Keratinocyte (primary cell): Measurements from ENCODE around the gene ERC1. TPM values are rescaled to one million over a fixed set of nuclear protein-coding genes. Genes with fewer than 3 reads are reported as not detected.

Experiments used
- DNase-seq: peaks from one replicate; pipeline ENCODE4 v3.0.0-alpha.2; 2011; ENCODE audit warnings: low read depth, missing footprints, low spot score
- FAIRE-seq: peaks from 2 replicates; lab custom pipeline; 2011; peaks lifted over from hg19 to GRCh38; lab: Jason Lieb, UNC
- H2AFZ ChIP-seq: 2 replicates; pipeline ENCODE4 v1.6.0; 2012; ENCODE audit warnings: low read length, control low read depth, inconsistent platforms; ENCODE audit not compliant: control insufficient read depth
- H3K27ac ChIP-seq: 2 replicates; pipeline ENCODE4 v1.5.1; 2011; ENCODE audit warnings: low read length; ENCODE audit not compliant: control insufficient read depth, insufficient read depth
- H3K27me3 ChIP-seq: 3 replicates; pipeline ENCODE4 v1.6.0; 2011; ENCODE audit warnings: low read length; ENCODE audit not compliant: control insufficient read depth, insufficient read depth; ENCODE audit errors: extremely low read depth
- H3K36me3 ChIP-seq, 2 experiments: 2 replicates in 1 of 2; 3 replicates in 1 of 2; pipeline ENCODE4 v1.5.1; 2011; ENCODE audit warnings: low read length in 2 of 2, mild to moderate bottlenecking in 1 of 2; ENCODE audit not compliant: control insufficient read depth in 2 of 2, insufficient read depth in 2 of 2; ENCODE audit errors: extremely low read depth in 1 of 2
- H3K4me1 ChIP-seq: 3 replicates; pipeline ENCODE4 v1.5.1; 2011; ENCODE audit warnings: low read length; ENCODE audit not compliant: control insufficient read depth, insufficient read depth; ENCODE audit errors: extremely low read depth
- H3K4me2 ChIP-seq: 3 replicates; pipeline ENCODE4 v1.6.0; 2011; ENCODE audit warnings: low read depth, low read length; ENCODE audit not compliant: control insufficient read depth, insufficient read depth; ENCODE audit errors: extremely low read depth
- H3K4me3 ChIP-seq, 3 experiments: fragments of 200-600 bp in 1 of 3; sonication (generic) in 1 of 3; 2 replicates in 2 of 3; 3 replicates in 1 of 3; pipeline ENCODE4 v1.5.1; 2011 to 2016; ENCODE audit warnings: low read length in 3 of 3, mild to moderate bottlenecking in 3 of 3, control low read depth in 2 of 3, inconsistent platforms in 1 of 3, low read depth in 1 of 3, mixed read lengths in 1 of 3, mixed run types in 1 of 3, moderate library complexity in 1 of 3; ENCODE audit not compliant: control insufficient read depth in 2 of 3, insufficient read depth in 2 of 3; ENCODE audit errors: extremely low read depth in 1 of 3
- H3K79me2 ChIP-seq: 2 replicates; pipeline ENCODE4 v1.6.0; 2012; ENCODE audit warnings: low read length; ENCODE audit not compliant: control insufficient read depth, insufficient read depth
- H3K9ac ChIP-seq: 3 replicates; pipeline ENCODE4 v1.6.0; 2011; ENCODE audit warnings: low read length; ENCODE audit not compliant: control insufficient read depth, insufficient read depth; ENCODE audit errors: extremely low read depth
- H3K9me1 ChIP-seq: 3 replicates; pipeline ENCODE4 v1.6.0; 2011; ENCODE audit warnings: low read length; ENCODE audit not compliant: control insufficient read depth, insufficient read depth; ENCODE audit errors: extremely low read depth
- H3K9me3 ChIP-seq: 2 replicates; pipeline ENCODE4 v1.5.1; 2012; ENCODE audit warnings: low read depth, low read length; ENCODE audit not compliant: control insufficient read depth
- H4K20me1 ChIP-seq: 3 replicates; pipeline ENCODE4 v1.6.0; 2011; ENCODE audit warnings: low read length; ENCODE audit not compliant: control insufficient read depth, insufficient read depth; ENCODE audit errors: extremely low read depth
- CTCF ChIP-seq, 3 experiments: IDR thresholded peaks in 1 of 3; conservative IDR thresholded peaks in 1 of 3; optimal IDR thresholded peaks in 1 of 3; 2 replicates in 2 of 3; 3 replicates in 1 of 3; pipeline versions ENCODE3 to v1.5.1; 2011; ENCODE audit warnings: low read length in 3 of 3, mild to moderate bottlenecking in 3 of 3, moderate library complexity in 2 of 3, control low read depth in 1 of 3, inconsistent platforms in 1 of 3; ENCODE audit not compliant: insufficient read depth in 2 of 3; ENCODE audit errors: extremely low read depth in 1 of 3
- EZH2 ChIP-seq: IDR thresholded peaks from one replicate; pipeline ENCODE4 v1.6.1; 2012; ENCODE audit warnings: inconsistent platforms, mild to moderate bottlenecking, low read length, moderate library complexity
- dilution Hi-C: fragments of 300-500 bp; cut with MboI; formaldehyde crosslinking; loops from one replicate; pipeline ENCODE4 v1.7.0; 2020; ENCODE audit warnings: low sequenced_read_pairs; ENCODE audit not compliant: extremely low pct_ligation_motif_present
- polyA plus RNA-seq, 5 experiments: library from polyadenylated mRNA; depleted of rRNA in 3 of 5; stranded (reverse) in 3 of 5; stranded (forward) in 1 of 5; unstranded in 1 of 5; fragments of >200 nt; gene quantifications; 1 replicate in 1 of 5; 2 replicates in 3 of 5; 3 replicates in 1 of 5; pipeline versions ENCODE4 v1.2.1 to v1.2.3, GENCODE V29; 2011 to 2012; ENCODE audit warnings: missing spikeins in 2 of 5, low read depth in 1 of 5, low replicate concordance in 1 of 5

ERC1 gene
- polyA plus RNA-seq, 1 donor (not counting 4 experiments of a cell fraction or from before 2014, with no cell fraction given) = 16.1 TPM

GRCh38 chr12:1503281-1503711 lies 512.3 kb downstream of the ERC1 start:
- dilution Hi-C loops = no loop called here
- no peaks in the 10 kb centered on the region for H3K79me2 ChIP-seq
- no peak overlapping the region for H3K4me2 ChIP-seq
- no peak overlapping the region for H2AFZ ChIP-seq
- no peak overlapping the region for H3K9ac ChIP-seq
- peaks cover 0 to 2% of the 10 kb centered on the region in 2 experiments for H3K36me3 ChIP-seq
- TF ChIP-seq EZH2 (no peak), CTCF (optimal IDR thresholded peaks at IDR 0.05 in 1 of 3, IDR thresholded peaks at IDR 0.05 in 1 of 3, conservative IDR thresholded peaks at IDR 0.05 in 1 of 3; ENCODE audit: extremely low read depth in 1 of 3, insufficient read depth in 2 of 3, low read length in 3 of 3) (no peak)
- H4K20me1 ChIP-seq = no peaks in the 10 kb centered on the region
- FAIRE-seq (no peak), DNase-seq (no peak)
- no peaks in the 10 kb centered on the region for H3K9me1 ChIP-seq
- peaks cover 3% of the 10 kb centered on the region for H3K27me3 ChIP-seq
- H3K9me3 ChIP-seq = no peaks in the 10 kb centered on the region
- no peak overlapping the region for H3K27ac ChIP-seq
- no peak overlapping the region for H3K4me3 ChIP-seq
- no peaks in the 10 kb centered on the region for H3K4me1 ChIP-seq

- Histone ChIP-seq H3K4me3 (no peak overlapping the region), H3K4me2 (no peak overlapping the region), H3K9me1 (no peaks in the 10 kb centered on the region), H3K9ac (no peak overlapping the region), H4K20me1 (no peaks in the 10 kb centered on the region), H3K27ac (no peak overlapping the region), H3K9me3 (no peaks in the 10 kb centered on the region), H3K36me3 (peaks cover 0 to 2% of the 10 kb centered on the region in 2 experiments), H3K27me3 (peaks cover 3% of the 10 kb centered on the region), H3K4me1 (no peaks in the 10 kb centered on the region), H2AFZ (no peak overlapping the region), H3K79me2 (no peaks in the 10 kb centered on the region)
- FAIRE-seq = no peak
- no peak for DNase-seq
- dilution Hi-C loops = no loop called here
- no peak for TF ChIP-seq EZH2
- no peak for TF ChIP-seq CTCF (optimal IDR thresholded peaks at IDR 0.05 in 1 of 3, IDR thresholded peaks at IDR 0.05 in 1 of 3, conservative IDR thresholded peaks at IDR 0.05 in 1 of 3; ENCODE audit: extremely low read depth in 1 of 3, insufficient read depth in 2 of 3, low read length in 3 of 3)
Measured at GRCh38 chr12:1504304-1504894, 513.4 kb downstream of the ERC1 start.
